Neural progenitor cell (in vitro differentiated cells): ENCODE results near the gene LHB. TPM values are rescaled to one million over a fixed set of nuclear protein-coding genes. Genes with fewer than 3 reads are reported as not detected.

Source experiments
- DNase-seq: peaks from one replicate; pipeline ENCODE4 v3.0.0-alpha.2; 2016; ENCODE audit warnings: low spot score
- H2AFZ ChIP-seq: fragments of 200-600 bp; sonication (generic); replicated peaks from 2 replicates; pipeline ENCODE4 v1.6.1; 2016; ENCODE audit warnings: antibody characterized with exemption
- H3F3A ChIP-seq: fragments of 200-600 bp; sonication (generic); 2 replicates; pipeline ENCODE4 v1.6.1; 2016; ENCODE audit warnings: antibody characterized with exemption, low read depth
- H3K27ac ChIP-seq: fragments of 200-600 bp; sonication (generic); 2 replicates; pipeline ENCODE4 v1.5.1; 2016; ENCODE audit warnings: mild to moderate bottlenecking
- H3K27me3 ChIP-seq: fragments of 200-600 bp; sonication (generic); 2 replicates; pipeline ENCODE4 v1.6.1; 2016; ENCODE audit warnings: mild to moderate bottlenecking, moderate library complexity
- H3K36me3 ChIP-seq: fragments of 200-600 bp; sonication (generic); 2 replicates; pipeline ENCODE4 v1.5.1; 2016
- H3K4me1 ChIP-seq: fragments of 200-600 bp; sonication (generic); 2 replicates; pipeline ENCODE4 v1.6.1; 2016; ENCODE audit warnings: mixed run types
- H3K4me2 ChIP-seq: fragments of 200-600 bp; sonication (generic); 2 replicates; pipeline ENCODE4 v1.6.1; 2016
- H3K4me3 ChIP-seq: fragments of 200-600 bp; sonication (generic); 2 replicates; pipeline ENCODE4 v1.5.1; 2016
- H3K79me2 ChIP-seq: fragments of 200-600 bp; sonication (generic); 2 replicates; pipeline ENCODE4 v1.6.1; 2016; ENCODE audit warnings: low read depth
- H3K9ac ChIP-seq: fragments of 200-600 bp; sonication (generic); 2 replicates; pipeline ENCODE4 v1.6.1; 2016
- H3K9me3 ChIP-seq: fragments of 200-600 bp; sonication (generic); 2 replicates; pipeline ENCODE4 v1.5.1; 2016; ENCODE audit warnings: low read depth
- H4K20me1 ChIP-seq: fragments of 200-600 bp; sonication (generic); 2 replicates; pipeline ENCODE4 v1.6.1; 2016; ENCODE audit warnings: low read depth
- H3K27ac Mint-ChIP-seq: 3 replicates; pipeline ENCODE4 v1.8.0; 2021; ENCODE audit warnings: mixed read lengths
- H3K27me3 Mint-ChIP-seq: 2 replicates; pipeline ENCODE4 v1.8.0; 2022; ENCODE audit warnings: low read depth, mild to moderate bottlenecking, inconsistent platforms, moderate library complexity, mixed read lengths; ENCODE audit not compliant: insufficient read depth
- H3K36me3 Mint-ChIP-seq: 3 replicates; pipeline ENCODE4 v1.8.0; 2021; ENCODE audit warnings: mixed read lengths
- H3K4me1 Mint-ChIP-seq: 3 replicates; pipeline ENCODE4 v1.8.0; 2021; ENCODE audit warnings: mixed read lengths
- H3K4me3 Mint-ChIP-seq: 3 replicates; pipeline ENCODE4 v1.8.0; 2021; ENCODE audit warnings: mild to moderate bottlenecking, moderate library complexity, mixed read lengths
- H3K9me3 Mint-ChIP-seq: 3 replicates; pipeline ENCODE4 v1.8.0; 2020; ENCODE audit warnings: mixed read lengths
- EZH2 ChIP-seq: fragments of 200-600 bp; sonication (generic); IDR thresholded peaks from 2 replicates; pipeline ENCODE4 v1.6.1; 2017; ENCODE audit warnings: antibody characterized with exemption, mild to moderate bottlenecking, moderate library complexity
- EZH2phosphoT487 ChIP-seq: fragments of 200-600 bp; sonication (generic); IDR thresholded peaks from 2 replicates; pipeline ENCODE4 v1.6.1; 2017; ENCODE audit warnings: antibody characterized with exemption
- total RNA-seq: library from RNA; depleted of rRNA; stranded (reverse); fragments of >200 nt; gene quantifications from 2 replicates; pipeline ENCODE4 v1.2.3, GENCODE V29; 2015; ENCODE audit warnings: low replicate concordance
- TF ChIP-seq, protein P1 (sequence below): fragments of 200-600 bp; sonication (generic); IDR thresholded peaks from 2 replicates; pipeline ENCODE4 v1.5.1; 2017; ENCODE audit warnings: antibody characterized with exemption, mild to moderate bottlenecking

Gene LHB
- total RNA-seq, 1 donor from 2014 or later, result not detected

DNA sequence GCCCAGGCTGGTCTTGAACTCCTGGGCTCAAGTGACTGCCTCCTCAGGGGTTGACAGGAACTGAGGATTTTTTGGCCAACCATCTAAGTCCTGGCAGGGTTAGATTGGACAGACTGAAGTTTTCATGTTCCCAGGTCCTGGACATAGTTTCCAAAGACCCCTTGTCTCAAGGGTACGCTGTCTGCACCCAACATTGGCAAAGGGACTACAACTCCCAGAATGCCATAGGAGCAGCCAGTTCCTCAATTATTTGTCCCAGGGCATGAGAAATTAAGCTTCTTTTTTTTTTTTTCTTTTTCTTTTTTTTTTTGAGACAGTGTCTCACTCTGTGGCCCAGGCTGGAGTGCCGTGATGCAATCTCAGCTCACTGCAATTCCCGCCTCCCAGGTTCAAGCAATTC lies 30.7 kb downstream of the LHB start:
- H3K4me1 Mint-ChIP-seq, result peaks cover 9% of the 10 kb centered on the region
- Histone ChIP-seq H3K27ac (no peak overlapping the region), H3K9ac (no peak overlapping the region), H3K4me3 (no peak overlapping the region), H3K4me2 (no peak overlapping the region), H2AFZ (no peak overlapping the region), H4K20me1 (peaks cover 9% of the 10 kb centered on the region), H3K79me2 (peaks cover 12% of the 10 kb centered on the region), H3K9me3 (no peaks in the 10 kb centered on the region), H3K4me1 (no peaks in the 10 kb centered on the region), H3F3A (no peaks in the 10 kb centered on the region), H3K36me3 (no peaks in the 10 kb centered on the region), H3K27me3 (no peaks in the 10 kb centered on the region)
- DNase-seq, result no peak
- no peaks in the 10 kb centered on the region for H3K9me3 Mint-ChIP-seq
- H3K27ac Mint-ChIP-seq, result no peak overlapping the region
- TF ChIP-seq EZH2 (no peak), EZH2phosphoT487 (no peak)
- TF ChIP-seq, protein P1, sequence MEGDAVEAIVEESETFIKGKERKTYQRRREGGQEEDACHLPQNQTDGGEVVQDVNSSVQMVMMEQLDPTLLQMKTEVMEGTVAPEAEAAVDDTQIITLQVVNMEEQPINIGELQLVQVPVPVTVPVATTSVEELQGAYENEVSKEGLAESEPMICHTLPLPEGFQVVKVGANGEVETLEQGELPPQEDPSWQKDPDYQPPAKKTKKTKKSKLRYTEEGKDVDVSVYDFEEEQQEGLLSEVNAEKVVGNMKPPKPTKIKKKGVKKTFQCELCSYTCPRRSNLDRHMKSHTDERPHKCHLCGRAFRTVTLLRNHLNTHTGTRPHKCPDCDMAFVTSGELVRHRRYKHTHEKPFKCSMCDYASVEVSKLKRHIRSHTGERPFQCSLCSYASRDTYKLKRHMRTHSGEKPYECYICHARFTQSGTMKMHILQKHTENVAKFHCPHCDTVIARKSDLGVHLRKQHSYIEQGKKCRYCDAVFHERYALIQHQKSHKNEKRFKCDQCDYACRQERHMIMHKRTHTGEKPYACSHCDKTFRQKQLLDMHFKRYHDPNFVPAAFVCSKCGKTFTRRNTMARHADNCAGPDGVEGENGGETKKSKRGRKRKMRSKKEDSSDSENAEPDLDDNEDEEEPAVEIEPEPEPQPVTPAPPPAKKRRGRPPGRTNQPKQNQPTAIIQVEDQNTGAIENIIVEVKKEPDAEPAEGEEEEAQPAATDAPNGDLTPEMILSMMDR, result no peak
- H3K4me3 Mint-ChIP-seq, result no peak overlapping the region
- H3K27me3 Mint-ChIP-seq, result peaks cover 2% of the 10 kb centered on the region
- H3K36me3 Mint-ChIP-seq, result peaks cover 24% of the 10 kb centered on the region

DNA sequence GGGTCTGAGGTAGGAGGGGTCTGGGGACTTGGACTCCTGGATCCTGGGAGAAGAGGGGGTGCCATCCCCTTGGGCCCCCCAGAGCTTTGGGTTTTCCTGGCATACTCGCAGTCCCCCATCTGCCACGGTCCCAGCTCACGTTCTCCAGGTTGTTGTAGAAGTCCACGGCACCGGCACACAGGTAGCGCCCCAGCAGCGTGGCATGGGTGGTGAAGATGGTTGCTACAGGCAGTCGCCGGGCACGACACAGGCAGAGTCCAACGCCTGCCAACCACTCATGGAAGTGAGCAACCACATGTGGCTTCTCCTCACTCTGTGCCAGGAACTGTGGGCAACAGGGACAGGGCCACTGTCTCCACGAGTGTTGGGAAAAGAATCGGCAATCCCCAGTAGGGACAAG lies 31.2 kb downstream of the LHB start:
- Mint-ChIP-seq H3K9me3 (no peaks in the 10 kb centered on the region), H3K4me1 (peaks cover 9% of the 10 kb centered on the region), H3K4me3 (no peak overlapping the region), H3K27ac (no peak overlapping the region), H3K27me3 (peaks cover 2% of the 10 kb centered on the region), H3K36me3 (peaks cover 24% of the 10 kb centered on the region)
- Histone ChIP-seq H3K9ac (no peak overlapping the region), H3K27me3 (no peaks in the 10 kb centered on the region), H3F3A (no peaks in the 10 kb centered on the region), H3K36me3 (no peaks in the 10 kb centered on the region), H4K20me1 (peaks cover 5% of the 10 kb centered on the region), H3K4me1 (no peaks in the 10 kb centered on the region), H3K9me3 (no peaks in the 10 kb centered on the region), H3K79me2 (peaks cover 7% of the 10 kb centered on the region), H2AFZ (no peak overlapping the region), H3K27ac (no peak overlapping the region), H3K4me2 (no peak overlapping the region), H3K4me3 (no peak overlapping the region)
- no peak for DNase-seq
- TF ChIP-seq EZH2 (no peak), EZH2phosphoT487 (no peak)
- TF ChIP-seq, protein P1, result no peak

DNA sequence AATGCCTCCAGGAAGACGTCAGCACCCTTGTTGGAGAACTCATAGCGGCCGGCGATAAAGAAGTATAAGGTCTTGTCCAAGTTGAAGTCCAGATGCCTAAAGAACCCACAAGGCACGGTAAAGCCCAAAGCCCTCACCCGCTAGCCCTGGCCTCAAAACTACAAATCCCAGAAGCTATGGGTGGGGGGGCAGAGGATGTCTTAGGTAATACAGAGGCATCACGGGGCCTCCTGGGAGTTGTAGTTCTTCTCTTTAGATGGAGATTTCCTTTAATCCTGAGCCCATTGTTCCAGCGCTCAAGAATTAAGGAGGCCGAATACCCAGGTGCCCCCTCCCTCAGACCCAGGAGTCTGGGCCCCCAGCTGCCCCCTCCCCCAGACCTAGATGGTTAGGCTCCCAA lies 34.6 kb downstream of the LHB start:
- no peaks in the 10 kb centered on the region for H3K9me3 Mint-ChIP-seq
- Histone ChIP-seq H3K27ac (no peak overlapping the region), H3K9ac (no peak overlapping the region), H2AFZ (no peak overlapping the region), H3K36me3 (no peaks in the 10 kb centered on the region), H3K79me2 (no peaks in the 10 kb centered on the region), H3K27me3 (no peaks in the 10 kb centered on the region), H3F3A (no peaks in the 10 kb centered on the region), H4K20me1 (no peaks in the 10 kb centered on the region), H3K9me3 (no peaks in the 10 kb centered on the region), H3K4me2 (no peak overlapping the region), H3K4me1 (no peaks in the 10 kb centered on the region), H3K4me3 (no peak overlapping the region)
- peak overlapping the region; percentile 72 for H3K4me3 Mint-ChIP-seq
- peaks cover 20% of the 10 kb centered on the region for H3K36me3 Mint-ChIP-seq
- H3K4me1 Mint-ChIP-seq, result peaks cover under 1% of the 10 kb centered on the region
- TF ChIP-seq EZH2, result no peak
- no peak for TF ChIP-seq EZH2phosphoT487
- TF ChIP-seq, protein P1, result no peak
- peaks cover 4% of the 10 kb centered on the region for H3K27me3 Mint-ChIP-seq
- DNase-seq, result peak; percentile 63
- no peak overlapping the region for H3K27ac Mint-ChIP-seq
